ENCODE data around the gene FN1.
"Not testable (repeated sequence)": the region's sequence is repeated elsewhere in the genome, so short reads cannot be mapped to it uniquely, and the experiment has no call there.

FN1 gene

GRCh38 chr2:215411941-215412743 lies 23.7 kb downstream of the FN1 start:
- Histone ChIP-seq H3K9ac (ENCODE audit: low read depth, low read length) (no peak overlapping the region), H3K4me1 (ENCODE audit: insufficient read depth, low read length) (peaks cover 19% of the 10 kb centered on the region), H3K36me3 (ENCODE audit: insufficient read depth, low read length) (no peaks in the 10 kb centered on the region), H3K79me2 (ENCODE audit: insufficient read depth, low read length) (no peaks in the 10 kb centered on the region), H3K4me2 (ENCODE audit: insufficient read depth, low read length) (no peak overlapping the region), H3K27me3 (ENCODE audit: insufficient read depth, low read length, poor library complexity) (no peaks in the 10 kb centered on the region), H3K9me3 (ENCODE audit: insufficient read depth, low read length, severe bottlenecking) (no peaks in the 10 kb centered on the region), H2AFZ (ENCODE audit: low read depth, low read length) (no peak overlapping the region), H3K27ac (ENCODE audit: low read length) (no peak overlapping the region), H3K4me3 (ENCODE audit: low read depth in 1 of 2, low read length in 2 of 2) (no peak overlapping the region), H4K20me1 (ENCODE audit: insufficient read depth, low read length) (no peaks in the 10 kb centered on the region)
- TF ChIP-seq EZH2 (IDR thresholded peaks at IDR 0.05; ENCODE audit: borderline replicate concordance, low read depth, low read length, severe bottlenecking) (no peak), CTCF (IDR thresholded peaks at IDR 0.05; ENCODE audit: borderline replicate concordance, extremely low read depth, low read length, poor library complexity, severe bottlenecking) (no peak)
- DNase-seq (no peak), ATAC-seq (ENCODE audit: insufficient read depth, low read depth) (no peak)

GRCh38 chr2:215410932-215411285 lies 25.0 kb downstream of the FN1 start:
- H3K9me3 ChIP-seq (ENCODE audit: insufficient read depth, low read length, severe bottlenecking) = no peaks in the 10 kb centered on the region
- DNase-seq (no peak), ATAC-seq (ENCODE audit: insufficient read depth, low read depth) (no peak; the same call in 2 of the 3 replicates)
- H3K79me2 ChIP-seq (ENCODE audit: insufficient read depth, low read length) = no peaks in the 10 kb centered on the region
- no peaks in the 10 kb centered on the region for H4K20me1 ChIP-seq (ENCODE audit: insufficient read depth, low read length)
- H3K4me3 ChIP-seq (ENCODE audit: low read depth in 1 of 2, low read length in 2 of 2) = no peak overlapping the region
- no peak overlapping the region for H3K9ac ChIP-seq (ENCODE audit: low read depth, low read length)
- peaks cover 19% of the 10 kb centered on the region for H3K4me1 ChIP-seq (ENCODE audit: insufficient read depth, low read length)
- H3K36me3 ChIP-seq (ENCODE audit: insufficient read depth, low read length) = no peaks in the 10 kb centered on the region
- H2AFZ ChIP-seq (ENCODE audit: low read depth, low read length) = no peak overlapping the region
- no peaks in the 10 kb centered on the region for H3K27me3 ChIP-seq (ENCODE audit: insufficient read depth, low read length, poor library complexity)
- H3K4me2 ChIP-seq (ENCODE audit: insufficient read depth, low read length) = no peak overlapping the region
- TF ChIP-seq CTCF (IDR thresholded peaks at IDR 0.05; ENCODE audit: borderline replicate concordance, extremely low read depth, low read length, poor library complexity, severe bottlenecking) = no peak
- TF ChIP-seq EZH2 (IDR thresholded peaks at IDR 0.05; ENCODE audit: borderline replicate concordance, low read depth, low read length, severe bottlenecking) = no peak
- no peak overlapping the region for H3K27ac ChIP-seq (ENCODE audit: low read length)

GRCh38 chr2:215410181-215410931 lies 25.5 kb downstream of the FN1 start:
- not testable (repeated sequence) for H3K4me2 ChIP-seq (ENCODE audit: insufficient read depth, low read length); ATAC-seq (ENCODE audit: insufficient read depth, low read depth); H3K79me2 ChIP-seq (ENCODE audit: insufficient read depth, low read length); H2AFZ ChIP-seq (ENCODE audit: low read depth, low read length); H3K36me3 ChIP-seq (ENCODE audit: insufficient read depth, low read length); DNase-seq; H3K27me3 ChIP-seq (ENCODE audit: insufficient read depth, low read length, poor library complexity); H3K9me3 ChIP-seq (ENCODE audit: insufficient read depth, low read length, severe bottlenecking); H4K20me1 ChIP-seq (ENCODE audit: insufficient read depth, low read length); H3K27ac ChIP-seq (ENCODE audit: low read length); H3K9ac ChIP-seq (ENCODE audit: low read depth, low read length); H3K4me3 ChIP-seq (ENCODE audit: low read depth in 1 of 2, low read length in 2 of 2)
- peaks cover 19% of the 10 kb centered on the region for H3K4me1 ChIP-seq (ENCODE audit: insufficient read depth, low read length)
